Measurements from ENCODE around the gene LMOD1. TPM values are rescaled to one million over a fixed set of nuclear protein-coding genes. Genes with fewer than 3 reads are reported as not detected.

The LMOD1 gene
- total and polyA plus RNA-seq, 11 donors, result 4.6 to 24.9 (median 10.0) TPM

DNA sequence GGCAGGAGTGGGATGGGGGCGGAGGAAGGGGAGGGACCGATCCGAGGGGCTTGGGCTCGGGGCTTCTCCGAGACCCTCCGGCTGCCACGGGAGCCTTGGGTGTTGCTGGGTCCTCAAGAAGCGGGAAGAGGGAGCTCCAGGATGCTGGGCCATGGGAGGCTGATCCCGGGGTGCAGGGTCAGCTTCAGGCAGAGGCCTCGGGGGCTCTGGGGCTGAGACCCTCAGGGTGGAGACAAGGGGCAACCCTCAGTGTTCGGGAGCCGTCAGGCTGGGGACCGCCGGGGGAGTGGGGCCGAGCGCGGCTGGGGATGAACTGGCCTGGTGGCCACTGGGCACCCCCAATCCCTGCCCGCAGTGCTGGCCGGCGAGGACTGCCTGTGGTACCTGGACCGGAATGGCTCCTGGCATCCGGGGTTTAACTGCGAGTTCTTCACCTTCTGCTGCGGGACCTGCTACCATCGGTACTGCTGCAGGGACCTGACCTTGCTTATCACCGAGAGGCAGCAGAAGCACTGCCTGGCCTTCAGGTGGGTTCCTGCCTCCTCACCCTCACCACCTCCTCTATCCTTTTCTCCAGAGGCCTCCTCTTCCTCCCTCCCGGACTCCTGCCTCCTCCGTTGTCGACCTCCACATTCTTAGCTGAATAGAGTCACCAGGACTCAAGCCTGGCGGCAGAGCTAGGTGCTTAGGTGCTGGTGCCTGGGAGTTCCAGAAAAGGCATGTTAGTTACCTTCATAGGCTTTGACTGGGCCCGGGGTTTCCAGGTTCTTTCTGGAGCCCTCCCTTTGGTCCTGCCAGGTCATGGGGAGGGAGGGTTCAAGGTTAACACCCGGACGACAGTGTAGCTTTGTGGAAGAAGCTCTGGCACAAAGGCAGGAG is 57.0 kb downstream of the LMOD1 start:
- peak in 1 of 5 donors; percentile 65 for DNase-seq
- no peak for ATAC-seq
- WGBS, 4 donors, result 28 to 52% (median 32%) methylated on average over 15 to 33 of the region's 33 CpGs
- H3K4me1 ChIP-seq, result peaks cover 0 to 76% (median 30%) of the 10 kb centered on the region in 12 donors
- intact Hi-C loops (cut with DNase I), result loop anchor here in 2 of 10 donors (2.0 to 10.0 kb wide), 2 partner anchors 65 to 215 kb away; partner anchors contain the start of gene TIMM17A (in 1 of the 2)
- H3K27ac ChIP-seq, result peak overlapping the region in 11 of 12 donors; percentile 42 to 95 (median 80)
- peaks cover 0 to 10% (median 0%) of the 10 kb centered on the region in 9 donors for H3K36me3 ChIP-seq
- TF ChIP-seq, protein P1, sequence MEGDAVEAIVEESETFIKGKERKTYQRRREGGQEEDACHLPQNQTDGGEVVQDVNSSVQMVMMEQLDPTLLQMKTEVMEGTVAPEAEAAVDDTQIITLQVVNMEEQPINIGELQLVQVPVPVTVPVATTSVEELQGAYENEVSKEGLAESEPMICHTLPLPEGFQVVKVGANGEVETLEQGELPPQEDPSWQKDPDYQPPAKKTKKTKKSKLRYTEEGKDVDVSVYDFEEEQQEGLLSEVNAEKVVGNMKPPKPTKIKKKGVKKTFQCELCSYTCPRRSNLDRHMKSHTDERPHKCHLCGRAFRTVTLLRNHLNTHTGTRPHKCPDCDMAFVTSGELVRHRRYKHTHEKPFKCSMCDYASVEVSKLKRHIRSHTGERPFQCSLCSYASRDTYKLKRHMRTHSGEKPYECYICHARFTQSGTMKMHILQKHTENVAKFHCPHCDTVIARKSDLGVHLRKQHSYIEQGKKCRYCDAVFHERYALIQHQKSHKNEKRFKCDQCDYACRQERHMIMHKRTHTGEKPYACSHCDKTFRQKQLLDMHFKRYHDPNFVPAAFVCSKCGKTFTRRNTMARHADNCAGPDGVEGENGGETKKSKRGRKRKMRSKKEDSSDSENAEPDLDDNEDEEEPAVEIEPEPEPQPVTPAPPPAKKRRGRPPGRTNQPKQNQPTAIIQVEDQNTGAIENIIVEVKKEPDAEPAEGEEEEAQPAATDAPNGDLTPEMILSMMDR (IDR thresholded peaks at IDR 0.05), result no peak
- TF ChIP-seq POLR2A (IDR thresholded peaks at IDR 0.05), result no peak
- peak overlapping the region; percentile 62 to 93 (median 72) for H3K4me3 ChIP-seq
- H3K9me3 ChIP-seq, result no peaks in the 10 kb centered on the region
- H3K27me3 ChIP-seq, result peaks cover 0 to 14% (median 0%) of the 10 kb centered on the region in 9 donors

GRCh38 chr1:201888282-201889089 is 57.9 kb downstream of the LMOD1 start, which contains the start of gene SHISA4:
Gene SHISA4 (plus strand): TSS chr1:201888898. CDS start chr1:201888995, 97 bp downstream.
- peak within 1 kb of the TSS; percentile 62 to 93 (median 72) for H3K4me3 ChIP-seq
- peaks cover 0 to 14% (median 0%) of the 10 kb centered on the region in 9 donors for H3K27me3 ChIP-seq
- TF ChIP-seq, protein P1 (IDR thresholded peaks at IDR 0.05), result no peak
- TF ChIP-seq POLR2A (IDR thresholded peaks at IDR 0.05), result peak; percentile 25 to 91
- 1 to 4% (median 3%) methylated on average over 21 to 49 of the region's 49 CpGs for WGBS, 4 donors
- peak within 1 kb of the TSS; percentile 42 to 95 (median 78) for H3K27ac ChIP-seq
- no peaks in the 10 kb centered on the region for H3K9me3 ChIP-seq
- peaks cover 0 to 84% (median 35%) of the 10 kb centered on the region in 12 donors for H3K4me1 ChIP-seq
- DNase-seq, result peak; percentile 80 to 94 (median 89)
- intact Hi-C loops (cut with DNase I), result loop anchor here in 2 of 10 donors (2.0 to 10.0 kb wide), 2 partner anchors 66 to 216 kb away; partner anchors contain the start of gene TIMM17A (in 1 of the 2)
- H3K36me3 ChIP-seq, result peaks cover 0 to 10% (median 0%) of the 10 kb centered on the region in 9 donors
- ATAC-seq, result peak; percentile 74 to 88 (median 84)

GRCh38 chr1:201887116-201887866 is 59.1 kb downstream of the LMOD1 start:
- Histone ChIP-seq H3K4me3 (peak overlapping the region in 1 of 12 donors; percentile 83), H3K4me1 (peaks cover 2 to 80% (median 44%) of the 10 kb centered on the region in 12 donors)
- intact Hi-C loops (cut with DNase I), result loop anchor here in 1 of 10 donors (10.0 kb wide), 1 partner anchor 218 kb away; no protein-coding TSS in a partner anchor

More at GRCh38 chr1:201887116-201887866, 59.1 kb downstream of the LMOD1 start:
- no peak for TF ChIP-seq POLR2A (IDR thresholded peaks at IDR 0.05)
- H3K36me3 ChIP-seq, result peaks cover 0 to 9% (median 0%) of the 10 kb centered on the region in 9 donors
- peaks cover 0 to 14% (median 0%) of the 10 kb centered on the region in 9 donors for H3K27me3 ChIP-seq
- ATAC-seq, result no peak
- DNase-seq, result no peak
- WGBS, 4 donors, result 72 to 87% (median 80%) methylated on average over 5 of the region's 5 CpGs
- peak overlapping the region in 11 of 12 donors; percentile 42 to 95 (median 80) for H3K27ac ChIP-seq
- H3K9me3 ChIP-seq, result no peaks in the 10 kb centered on the region

All from heart left ventricle (tissue), 16 donors.